Smooth muscle cell (in vitro differentiated cells): ENCODE results near the gene SOCS3. TPM values are rescaled to one million over a fixed set of nuclear protein-coding genes. Genes with fewer than 3 reads are reported as not detected.
A peak's percentile ranks its signal among the peaks of the same experiment; 100 is the strongest.

ENCODE experiments used
- DNase-seq: peaks from one replicate; lab custom pipeline; 2025; ENCODE audit not compliant: unreplicated experiment; lab: John Stamatoyannopoulos, UW
- H2AFZ ChIP-seq: fragments of 200-600 bp; sonication (generic); 2 replicates; pipeline ENCODE4 v1.6.0; 2016; ENCODE audit warnings: antibody characterized with exemption, low read depth, mild to moderate bottlenecking
- H3F3A ChIP-seq: fragments of 200-600 bp; sonication (generic); 2 replicates; pipeline ENCODE4 v1.6.0; 2017; ENCODE audit warnings: antibody characterized with exemption, low read depth
- H3K27ac ChIP-seq: fragments of 200-600 bp; sonication (generic); 2 replicates; pipeline ENCODE4 v1.5.1; 2016; ENCODE audit warnings: low read depth, mild to moderate bottlenecking
- H3K27me3 ChIP-seq: fragments of 200-600 bp; sonication (generic); 2 replicates; pipeline ENCODE4 v1.6.1; 2016; ENCODE audit warnings: low read depth, mild to moderate bottlenecking
- H3K36me3 ChIP-seq: fragments of 200-600 bp; sonication (generic); 2 replicates; pipeline ENCODE4 v1.5.1; 2016; ENCODE audit warnings: low read depth
- H3K4me1 ChIP-seq: fragments of 200-600 bp; sonication (generic); 2 replicates; pipeline ENCODE4 v1.5.1; 2016; ENCODE audit warnings: low read depth
- H3K4me2 ChIP-seq: fragments of 200-600 bp; sonication (generic); 2 replicates; pipeline ENCODE4 v1.6.0; 2016; ENCODE audit warnings: mild to moderate bottlenecking
- H3K4me3 ChIP-seq: fragments of 200-600 bp; sonication (generic); 2 replicates; pipeline ENCODE4 v1.5.1; 2016; ENCODE audit warnings: mild to moderate bottlenecking
- H3K79me2 ChIP-seq: fragments of 200-600 bp; sonication (generic); 2 replicates; pipeline ENCODE4 v1.6.0; 2016; ENCODE audit warnings: low read depth, mild to moderate bottlenecking
- H3K9ac ChIP-seq: fragments of 200-600 bp; sonication (generic); 2 replicates; pipeline ENCODE4 v1.6.0; 2016; ENCODE audit warnings: low read depth
- H3K9me3 ChIP-seq: fragments of 200-600 bp; sonication (generic); replicated peaks from 2 replicates; pipeline ENCODE4 v1.5.1; 2016; ENCODE audit warnings: low read depth
- H4K20me1 ChIP-seq: fragments of 200-600 bp; sonication (generic); 2 replicates; pipeline ENCODE4 v1.6.0; 2016; ENCODE audit warnings: low read depth
- WGBS: methylation state at CpG from one replicate; pipeline ENCODE4 v1.1.7; 2016; ENCODE audit warnings: low lambda C conversion rate; 5-methylcytosine and 5-hydroxymethylcytosine counted together
- polyA plus RNA-seq: library from polyadenylated mRNA; unstranded; fragments of >200 nt; fragmentation: Nextera tagmentation; extraction: Ambion mirVana; gene quantifications from 2 replicates; pipeline ENCODE4 v1.2.1, GENCODE V29; 2016
- total RNA-seq: library from RNA; depleted of rRNA; stranded (reverse); fragments of >200 nt; gene quantifications from 2 replicates; pipeline ENCODE4 v1.2.3, GENCODE V29; 2014
- TF ChIP-seq, protein P1 (sequence below): fragments of 200-600 bp; sonication (generic); IDR thresholded peaks from 2 replicates; pipeline ENCODE4 v1.5.1; 2017; ENCODE audit warnings: borderline replicate concordance, mild to moderate bottlenecking, antibody characterized with exemption; ENCODE audit not compliant: insufficient read depth, poor library complexity, severe bottlenecking

Gene SOCS3
- total and polyA plus RNA-seq, 2 experiments from 2014 or later = 116 to 310 TPM

DNA sequence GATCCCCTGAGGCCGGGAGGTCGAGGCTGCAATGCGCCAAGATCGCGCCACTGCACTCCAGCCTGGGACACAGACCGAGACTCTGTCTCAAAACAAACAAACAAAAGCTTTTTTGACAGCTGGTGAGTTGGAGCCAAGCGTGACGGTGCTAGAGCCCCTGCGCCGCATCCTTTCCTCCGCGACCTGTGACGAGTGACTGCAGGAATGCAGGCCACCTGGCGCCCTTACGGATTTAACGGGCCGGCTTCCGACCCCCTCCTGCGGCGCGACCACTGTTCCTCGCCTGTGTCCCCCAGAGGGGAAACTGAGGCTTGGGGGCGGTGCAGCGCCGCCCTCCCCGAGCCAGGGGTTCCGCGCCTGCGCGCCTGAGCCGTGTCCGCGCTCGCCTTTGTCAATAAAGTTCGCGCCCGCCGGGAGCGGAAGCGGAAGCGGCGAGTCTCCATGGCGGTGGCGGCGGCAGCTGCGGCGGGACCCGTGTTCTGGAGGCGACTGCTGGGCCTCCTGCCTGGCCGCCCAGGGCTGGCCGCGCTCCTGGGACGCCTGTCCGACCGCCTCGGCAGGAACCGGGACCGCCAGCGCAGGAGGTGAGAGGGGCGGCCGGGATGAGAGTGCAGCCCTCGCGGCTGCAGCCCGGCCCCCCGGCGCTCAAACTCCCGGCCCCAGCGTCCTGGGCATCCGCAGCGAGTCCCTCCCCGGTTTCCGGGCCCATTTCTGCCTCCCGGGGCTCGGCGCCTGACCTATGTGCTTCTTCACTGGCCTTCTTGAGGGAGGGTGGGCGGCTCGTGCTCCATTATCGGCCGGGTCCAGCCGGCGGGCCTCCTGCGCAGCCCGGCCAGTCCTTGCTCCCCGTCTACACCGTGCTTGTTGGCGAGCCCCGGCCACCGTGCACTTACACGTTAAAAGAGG lies 18.6 kb upstream of the SOCS3 start, which contains the start of gene PGS1:
Gene PGS1 (plus strand): TSS at position 425 of the 906 bp plus-strand sequence. CDS start 17 bp downstream, at position 442.
- TF ChIP-seq, protein P1, sequence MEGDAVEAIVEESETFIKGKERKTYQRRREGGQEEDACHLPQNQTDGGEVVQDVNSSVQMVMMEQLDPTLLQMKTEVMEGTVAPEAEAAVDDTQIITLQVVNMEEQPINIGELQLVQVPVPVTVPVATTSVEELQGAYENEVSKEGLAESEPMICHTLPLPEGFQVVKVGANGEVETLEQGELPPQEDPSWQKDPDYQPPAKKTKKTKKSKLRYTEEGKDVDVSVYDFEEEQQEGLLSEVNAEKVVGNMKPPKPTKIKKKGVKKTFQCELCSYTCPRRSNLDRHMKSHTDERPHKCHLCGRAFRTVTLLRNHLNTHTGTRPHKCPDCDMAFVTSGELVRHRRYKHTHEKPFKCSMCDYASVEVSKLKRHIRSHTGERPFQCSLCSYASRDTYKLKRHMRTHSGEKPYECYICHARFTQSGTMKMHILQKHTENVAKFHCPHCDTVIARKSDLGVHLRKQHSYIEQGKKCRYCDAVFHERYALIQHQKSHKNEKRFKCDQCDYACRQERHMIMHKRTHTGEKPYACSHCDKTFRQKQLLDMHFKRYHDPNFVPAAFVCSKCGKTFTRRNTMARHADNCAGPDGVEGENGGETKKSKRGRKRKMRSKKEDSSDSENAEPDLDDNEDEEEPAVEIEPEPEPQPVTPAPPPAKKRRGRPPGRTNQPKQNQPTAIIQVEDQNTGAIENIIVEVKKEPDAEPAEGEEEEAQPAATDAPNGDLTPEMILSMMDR = no peak
- no peaks in the 10 kb centered on the region for H3K9me3 ChIP-seq
- peak within 1 kb of the TSS; percentile 82 for H3K4me3 ChIP-seq
- H3K79me2 ChIP-seq = peaks cover 44% of the 10 kb centered on the region
- H3K36me3 ChIP-seq = no peaks in the 10 kb centered on the region
- peak within 1 kb of the TSS; percentile 59 for H2AFZ ChIP-seq
- DNase-seq = peak; percentile 43
- peak within 1 kb of the TSS; percentile 96 for H3K9ac ChIP-seq
- WGBS = 5% methylated on average over 69 of the region's 89 CpGs
- H3K27ac ChIP-seq = peak within 1 kb of the TSS; percentile 100
- no peaks in the 10 kb centered on the region for H3K27me3 ChIP-seq
- H4K20me1 ChIP-seq = peaks cover 24% of the 10 kb centered on the region
- peaks cover 43% of the 10 kb centered on the region for H3K4me1 ChIP-seq
- peak within 1 kb of the TSS; percentile 80 for H3K4me2 ChIP-seq
- H3F3A ChIP-seq = peaks cover 56% of the 10 kb centered on the region

DNA sequence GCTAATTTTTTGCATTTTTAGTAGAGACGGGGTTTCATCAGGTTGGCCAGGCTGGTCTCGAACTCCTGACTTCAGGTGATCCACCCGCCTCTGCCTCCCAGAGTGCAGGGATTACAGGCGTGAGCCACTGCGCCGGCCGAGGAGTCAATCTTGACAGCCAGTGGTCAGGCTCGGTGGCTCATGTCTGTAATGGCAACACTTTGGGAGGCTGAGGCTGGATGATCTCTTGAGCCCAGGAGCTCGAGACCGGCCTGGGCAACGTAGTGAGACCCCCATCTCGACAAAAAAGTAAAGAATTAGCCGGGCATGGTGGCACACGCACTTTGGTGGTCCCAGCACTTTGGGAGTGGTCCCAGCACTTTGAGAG lies 18.0 kb upstream of the SOCS3 start:
- Histone ChIP-seq H3K79me2 (peaks cover 37% of the 10 kb centered on the region), H3K9ac (peak overlapping the region; percentile 96), H3K4me1 (peaks cover 42% of the 10 kb centered on the region), H2AFZ (peak overlapping the region; percentile 59), H3K36me3 (no peaks in the 10 kb centered on the region), H3K9me3 (no peaks in the 10 kb centered on the region), H3F3A (peaks cover 55% of the 10 kb centered on the region), H3K27ac (peak overlapping the region; percentile 100), H3K27me3 (no peaks in the 10 kb centered on the region), H4K20me1 (peaks cover 24% of the 10 kb centered on the region), H3K4me3 (peak overlapping the region; percentile 82), H3K4me2 (peak overlapping the region; percentile 80)
- no peak for DNase-seq
- WGBS = 77% methylated on average over 14 of the region's 14 CpGs
- TF ChIP-seq, protein P1 = no peak

DNA sequence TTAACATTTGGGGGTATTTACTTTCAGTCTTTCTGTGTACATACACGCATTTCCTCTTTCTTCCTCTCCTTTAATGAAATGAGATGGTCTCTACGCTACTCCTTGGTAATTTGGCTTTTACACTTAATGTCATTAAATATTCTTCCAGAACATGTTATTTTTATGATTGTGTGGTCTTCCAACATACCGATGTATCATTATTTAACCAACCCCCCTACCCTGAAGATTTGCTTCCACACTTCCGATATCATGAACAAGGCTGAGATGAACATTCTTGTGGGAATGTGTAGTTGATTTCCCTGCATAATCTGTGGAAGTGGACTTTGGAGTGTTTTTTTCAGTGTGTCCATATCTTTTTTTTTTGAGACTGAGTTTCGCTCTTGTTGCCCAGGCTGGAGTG lies 16.3 kb upstream of the SOCS3 start:
- Histone ChIP-seq H3K27me3 (no peaks in the 10 kb centered on the region), H3K79me2 (peaks cover 20% of the 10 kb centered on the region), H3K9me3 (no peaks in the 10 kb centered on the region), H2AFZ (no peak overlapping the region), H3K27ac (peak overlapping the region; percentile 100), H3K36me3 (no peaks in the 10 kb centered on the region), H4K20me1 (peaks cover 13% of the 10 kb centered on the region), H3K9ac (peak overlapping the region; percentile 96), H3K4me3 (no peak overlapping the region), H3K4me1 (peaks cover 44% of the 10 kb centered on the region), H3F3A (peaks cover 59% of the 10 kb centered on the region), H3K4me2 (peak overlapping the region; percentile 77)
- 72% methylated on average over 5 of the region's 5 CpGs for WGBS
- DNase-seq = no peak
- TF ChIP-seq, protein P1 = no peak
